ENCODE data around the gene DUS2.
A peak's percentile ranks its signal among the peaks of the same experiment; 100 is the strongest.
"Not testable (repeated sequence)": the region's sequence is repeated elsewhere in the genome, so short reads cannot be mapped to it uniquely, and the experiment has no call there.

Gene DUS2

GRCh38 chr16:68093816-68094613 is 70.9 kb downstream of the DUS2 start:
- peak; percentile 18 for DNase-seq

GRCh38 chr16:68094614-68094934 is 71.5 kb downstream of the DUS2 start:
- DNase-seq = no peak

- no peak for DNase-seq
These were observed 73.4 kb downstream of the DUS2 start for GRCh38 chr16:68096491-68096890.

GRCh38 chr16:68097088-68097487 is 74.0 kb downstream of the DUS2 start:
- DNase-seq = no peak

- no peak for DNase-seq
These were observed 74.8 kb downstream of the DUS2 start for GRCh38 chr16:68097895-68098294.

- DNase-seq = no peak
These were observed 77.4 kb downstream of the DUS2 start for GRCh38 chr16:68100488-68100887.

- no peak for DNase-seq
These were observed 82.5 kb downstream of the DUS2 start for GRCh38 chr16:68105611-68106010.

- DNase-seq = not testable (repeated sequence)
These were observed 84.3 kb downstream of the DUS2 start for GRCh38 chr16:68107230-68107928.

GRCh38 chr16:68109156-68109555 is 86.1 kb downstream of the DUS2 start:
- DNase-seq = not testable (repeated sequence)

GRCh38 chr16:68110611-68111010 is 87.5 kb downstream of the DUS2 start:
- DNase-seq = not testable (repeated sequence)

GRCh38 chr16:68111379-68111778 is 88.3 kb downstream of the DUS2 start:
- DNase-seq = no peak

GRCh38 chr16:68113059-68113761 is 90.1 kb downstream of the DUS2 start:
- DNase-seq = no peak

- DNase-seq = no peak
These were observed 90.7 kb downstream of the DUS2 start for GRCh38 chr16:68113765-68114240.

- DNase-seq = not testable (repeated sequence)
These were observed 91.9 kb downstream of the DUS2 start for GRCh38 chr16:68114939-68115338.

GRCh38 chr16:68115851-68116250 is 92.8 kb downstream of the DUS2 start:
- DNase-seq = no peak

- DNase-seq = no peak
These were observed 93.3 kb downstream of the DUS2 start for GRCh38 chr16:68116256-68116867.

- no peak for DNase-seq
These were observed 94.8 kb downstream of the DUS2 start for GRCh38 chr16:68117884-68118283.

- DNase-seq = not testable (repeated sequence)
These were observed 95.9 kb downstream of the DUS2 start for GRCh38 chr16:68118954-68119353.

GRCh38 chr16:68120496-68120895 is 97.4 kb downstream of the DUS2 start:
- not testable (repeated sequence) for DNase-seq

GRCh38 chr16:68126395-68126794 is 103.3 kb downstream of the DUS2 start:
- DNase-seq = no peak

GRCh38 chr16:68128577-68129305 is 105.7 kb downstream of the DUS2 start:
- no peak for DNase-seq
